Kidney tubule cell (primary cell): Measurements from ENCODE around the gene DOCK2.

Experiments
- DNase-seq: peaks from one replicate; pipeline ENCODE4 v3.0.0-alpha.2; 2018; ENCODE audit warnings: low spot score

DOCK2 gene

DNA sequence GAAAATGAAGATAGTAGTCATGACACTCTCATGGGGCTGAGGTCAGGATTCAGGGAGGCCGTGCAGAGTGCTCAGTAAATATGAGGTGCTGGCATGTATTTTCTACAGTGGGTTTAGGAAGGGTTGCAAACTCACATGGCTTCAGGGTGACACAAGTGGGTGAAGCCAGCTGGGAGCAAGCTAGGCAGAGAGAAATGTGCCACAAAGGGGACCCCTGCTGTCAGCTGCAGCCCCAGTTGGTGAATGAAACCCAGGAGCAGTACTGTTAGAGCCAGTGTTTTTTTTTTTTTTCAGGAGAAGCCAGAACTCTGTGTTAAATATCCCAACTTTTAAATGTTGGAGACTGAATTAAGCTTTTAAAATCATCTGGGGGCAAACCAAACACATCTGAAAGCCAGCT lies 267.9 kb downstream of the DOCK2 start:
- no peak for DNase-seq

- DNase-seq: no peak
Observed at GRCh38 chr5:169906745-169907649, 269.9 kb downstream of the DOCK2 start.

- DNase-seq: no peak
Observed at GRCh38 chr5:169908864-169909263, 271.8 kb downstream of the DOCK2 start.

DNA sequence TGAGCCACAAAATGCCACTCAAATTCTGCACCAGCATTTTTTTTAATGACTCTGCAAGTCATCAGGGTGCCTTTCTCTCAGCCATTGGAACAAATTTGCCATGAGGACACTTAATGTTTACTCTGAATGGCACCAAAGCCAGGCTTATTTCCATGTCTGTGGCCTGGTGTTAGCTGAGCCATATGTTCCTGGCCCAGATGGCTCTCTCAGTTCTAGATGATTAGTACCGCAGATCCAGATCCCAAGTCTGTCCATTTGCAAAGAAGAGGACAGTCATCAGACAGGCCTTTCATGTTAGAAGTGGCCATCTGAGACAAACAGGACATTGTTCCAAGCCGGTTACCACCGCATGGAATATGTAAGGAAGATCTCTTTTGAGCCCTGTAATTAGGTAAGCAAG lies 272.9 kb downstream of the DOCK2 start:
- DNase-seq: no peak

DNA sequence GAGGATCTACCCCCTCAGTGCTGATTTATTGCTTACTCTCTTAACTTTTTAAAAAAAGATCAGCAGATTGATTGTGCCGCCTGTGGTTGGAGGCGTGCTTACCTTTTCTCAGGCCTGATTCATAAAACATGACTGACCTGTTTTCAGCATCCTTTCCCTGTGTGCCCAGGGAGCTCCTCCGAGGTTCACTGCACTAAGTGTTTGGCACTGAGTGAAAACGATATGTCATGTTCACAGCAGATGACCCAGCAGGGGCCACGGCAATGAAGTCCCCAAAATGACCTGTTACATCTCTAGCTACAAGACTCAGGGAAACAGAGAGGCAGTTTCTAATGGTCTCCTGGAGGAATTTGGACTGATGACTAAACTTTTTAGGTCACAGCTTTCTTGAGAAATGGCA lies 273.3 kb downstream of the DOCK2 start:
- peak; percentile 20 for DNase-seq

DNA sequence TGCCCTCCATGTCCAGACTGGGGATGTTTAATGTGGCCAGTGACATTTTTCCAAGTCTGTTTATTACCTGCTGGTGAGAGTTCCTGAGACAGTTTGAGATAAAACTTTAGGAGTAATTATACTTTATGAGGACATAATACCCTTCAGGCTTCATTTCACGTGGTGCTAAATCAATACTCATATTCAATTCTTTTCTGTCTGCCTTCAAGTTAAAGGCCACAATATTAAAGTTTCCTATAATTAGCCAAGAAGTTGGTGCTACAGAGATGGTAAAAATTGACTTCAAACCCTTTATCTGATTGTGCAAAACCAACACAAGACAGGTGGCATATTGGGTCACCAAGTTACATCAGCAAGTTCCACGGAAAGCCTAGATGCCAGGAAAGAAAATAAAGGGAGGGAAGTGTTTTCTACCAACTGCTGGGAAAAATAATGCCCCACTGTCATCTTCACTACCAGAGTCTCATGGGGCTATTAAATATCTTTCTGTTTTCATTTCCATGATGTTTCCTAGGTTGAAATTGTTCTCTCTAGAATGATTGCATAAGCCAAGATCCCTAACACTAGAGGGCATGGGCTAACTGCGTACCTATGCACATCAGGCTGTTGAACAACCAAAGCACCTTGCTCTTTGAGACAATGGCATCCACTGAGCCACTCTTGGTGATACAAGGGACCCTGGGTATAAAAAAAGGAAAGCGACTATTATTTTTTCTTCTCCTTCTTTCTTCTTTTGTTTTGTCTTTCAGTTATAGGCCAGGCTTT lies 274.6 kb downstream of the DOCK2 start:
- DNase-seq: no peak

DNA sequence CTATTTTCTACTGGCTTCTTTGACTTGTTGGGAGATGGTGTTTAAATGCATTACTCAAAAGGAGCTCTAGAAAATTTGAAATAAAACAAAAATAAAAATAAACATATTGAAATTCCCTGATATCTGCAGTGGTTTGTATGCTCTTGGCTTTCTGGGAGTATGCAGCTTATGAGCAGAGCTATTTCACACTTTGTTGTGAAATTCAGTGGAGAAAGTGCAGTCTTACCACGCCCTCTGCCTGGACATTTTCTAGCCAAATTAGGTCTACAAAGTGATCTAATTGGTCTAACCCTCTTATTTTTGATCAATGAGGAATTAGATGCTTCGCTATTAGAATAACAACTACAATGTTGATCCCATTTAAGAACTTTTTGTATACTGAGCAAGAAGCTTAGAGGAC lies 276.4 kb downstream of the DOCK2 start:
- DNase-seq: no peak

- peak; percentile 54 for DNase-seq
Observed at GRCh38 chr5:169914766-169915165, 277.7 kb downstream of the DOCK2 start.

DNA sequence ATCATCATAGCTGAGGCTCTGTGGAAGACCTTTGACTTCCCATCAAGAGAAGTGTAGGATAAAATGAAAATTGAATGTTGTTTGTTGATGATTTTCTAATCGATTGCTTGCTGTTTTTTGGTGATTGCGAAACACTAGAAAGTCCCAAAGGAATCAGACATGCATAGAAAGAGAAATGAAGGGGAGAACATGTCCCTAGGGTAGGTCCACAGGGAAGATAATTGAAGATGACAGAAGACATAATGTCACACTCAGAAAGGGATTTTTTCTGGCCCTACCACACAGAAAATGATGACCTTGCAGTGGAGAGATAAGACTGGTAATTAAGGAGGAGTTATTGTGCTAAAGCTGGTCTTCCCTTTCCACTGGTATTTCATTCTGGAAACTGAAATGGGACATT lies 280.4 kb downstream of the DOCK2 start:
- DNase-seq: no peak

DNA sequence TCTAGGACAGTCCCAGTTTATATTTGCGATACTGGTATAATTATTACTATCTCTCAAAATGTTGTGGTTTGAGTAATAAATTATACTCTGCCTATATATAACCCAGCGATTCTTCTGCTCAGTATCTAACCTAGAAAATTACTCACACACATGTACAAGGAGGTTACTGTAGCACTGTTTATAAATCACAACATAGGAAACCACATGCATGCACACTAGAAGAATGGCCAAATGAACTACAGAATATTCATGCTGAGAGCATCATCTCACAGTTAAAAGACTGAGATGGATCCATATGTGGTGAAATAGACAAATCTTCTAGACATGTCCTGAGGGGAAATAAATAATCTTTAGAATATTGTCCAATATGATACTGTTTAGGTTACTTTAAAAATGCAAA lies 281.2 kb downstream of the DOCK2 start:
- DNase-seq: no peak

DNA sequence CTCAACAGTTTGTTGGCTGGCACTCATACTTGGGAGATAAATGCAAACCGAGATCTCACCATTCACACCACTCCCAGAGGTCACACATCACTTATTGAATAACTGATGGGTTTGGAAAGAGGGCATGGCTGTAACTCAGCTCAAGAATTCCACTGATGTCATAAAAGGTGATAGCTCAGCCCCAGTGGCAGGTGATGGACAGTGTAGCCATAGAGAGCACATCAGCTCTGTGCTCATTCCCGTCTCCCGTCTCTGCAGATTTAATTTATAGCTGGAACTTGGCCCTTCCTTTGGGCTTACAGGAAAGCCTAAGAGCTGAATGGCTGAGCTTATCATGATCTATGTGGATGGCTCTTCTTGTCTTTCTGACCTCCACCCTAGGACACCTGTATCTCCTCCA lies 283.4 kb downstream of the DOCK2 start:
- DNase-seq: no peak

DNA sequence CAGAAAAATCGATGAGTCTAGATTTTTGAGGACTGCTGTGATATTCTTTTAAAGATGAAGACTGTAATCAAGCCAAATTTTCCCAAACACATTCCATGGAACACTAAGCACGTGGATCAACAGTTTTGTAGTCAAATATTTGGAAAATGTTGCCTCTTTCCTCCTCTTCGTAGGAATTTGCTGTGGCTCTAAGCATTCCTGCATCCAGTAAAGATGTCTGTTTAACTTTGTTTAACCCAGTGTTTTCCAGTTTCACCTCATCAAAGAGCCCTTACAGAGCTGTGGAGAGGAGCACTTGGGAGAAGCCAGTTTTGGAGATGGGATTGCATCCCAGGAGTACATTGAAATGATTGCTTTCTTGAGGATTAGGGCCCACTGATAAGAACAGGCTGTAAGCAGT lies 284.3 kb downstream of the DOCK2 start:
- no peak for DNase-seq

DNA sequence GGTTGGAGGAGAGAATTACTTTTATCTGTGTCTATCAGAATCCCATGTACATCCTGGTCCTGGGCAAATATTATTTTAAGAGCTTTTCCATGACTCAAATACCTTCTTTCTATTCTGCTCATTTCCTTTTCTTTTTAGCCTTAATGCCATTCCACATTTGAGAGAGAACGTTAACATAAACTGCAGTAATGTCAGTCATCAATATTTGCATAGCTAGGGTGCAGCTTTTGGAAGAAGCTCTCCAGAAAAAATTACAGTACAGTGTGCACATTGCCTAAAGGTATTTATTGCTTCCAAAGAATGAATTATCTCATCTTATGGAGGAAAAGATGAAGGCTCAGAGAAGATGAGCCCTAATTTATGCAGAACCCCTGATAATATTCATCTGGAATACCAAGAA lies 284.9 kb downstream of the DOCK2 start:
- DNase-seq: no peak

DNA sequence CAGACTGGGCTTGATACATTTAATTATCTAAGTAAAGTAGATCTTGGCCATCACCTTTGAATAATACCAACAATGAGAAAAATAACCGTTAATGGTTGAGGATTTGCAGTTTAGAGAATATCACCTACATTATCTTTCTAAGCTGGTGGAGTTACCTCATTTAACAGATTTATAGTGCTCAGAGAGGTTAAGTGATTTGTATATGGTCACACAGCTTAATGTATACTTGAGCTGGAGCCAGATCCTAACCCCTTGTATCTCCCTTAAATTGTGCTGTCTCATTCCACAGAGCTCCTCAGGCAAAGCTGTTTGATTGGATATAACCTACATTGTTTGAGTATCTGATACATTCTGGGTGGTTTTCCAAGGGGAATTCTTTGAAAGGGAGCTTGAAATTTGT lies 285.4 kb downstream of the DOCK2 start:
- DNase-seq: no peak

GRCh38 chr5:169923988-169924387 lies 286.9 kb downstream of the DOCK2 start:
- no peak for DNase-seq

- DNase-seq: no peak
Observed at GRCh38 chr5:169933127-169933526, 296.1 kb downstream of the DOCK2 start.

GRCh38 chr5:169933616-169934015 lies 296.5 kb downstream of the DOCK2 start:
- no peak for DNase-seq

DNA sequence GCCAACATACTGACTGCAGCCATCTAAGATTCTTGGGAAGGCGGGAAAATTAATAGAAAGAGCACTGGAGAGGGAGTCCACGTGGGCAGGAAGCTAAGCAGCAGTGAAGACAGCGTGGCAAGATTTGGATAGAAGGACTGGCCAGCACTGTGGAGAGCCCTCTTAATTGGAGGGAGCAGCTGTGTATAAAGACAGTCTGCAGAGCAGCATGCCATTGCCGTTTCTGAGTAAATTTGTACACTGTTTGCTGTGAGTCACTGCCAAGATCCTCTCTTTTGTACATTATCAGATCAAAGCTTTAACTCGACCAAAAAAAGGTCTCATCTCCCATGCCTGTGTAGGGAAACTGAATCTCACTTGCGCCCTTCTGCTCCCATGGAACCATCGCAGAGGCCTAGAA lies 297.9 kb downstream of the DOCK2 start:
- DNase-seq: no peak

- no peak for DNase-seq
Observed at GRCh38 chr5:169935762-169936161, 298.7 kb downstream of the DOCK2 start.

DNA sequence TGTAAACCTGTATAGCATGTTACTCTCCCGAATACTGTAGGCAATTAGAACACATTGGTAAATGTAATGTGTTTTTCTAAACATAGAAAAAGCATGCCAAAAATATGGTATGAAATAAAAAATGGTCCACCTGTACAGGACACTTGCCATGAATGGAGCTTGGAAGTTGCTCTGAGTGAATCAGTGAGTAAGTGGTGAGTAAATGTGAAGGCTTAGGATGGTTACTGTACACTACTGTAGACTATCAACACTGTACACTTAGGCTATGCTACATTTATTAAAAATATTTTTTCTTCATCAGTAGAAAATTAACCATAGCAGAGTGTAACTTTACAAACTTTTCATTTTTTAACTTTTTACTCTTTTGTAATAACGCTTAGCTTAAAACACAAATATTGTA lies 301.4 kb downstream of the DOCK2 start:
- no peak for DNase-seq

DNA sequence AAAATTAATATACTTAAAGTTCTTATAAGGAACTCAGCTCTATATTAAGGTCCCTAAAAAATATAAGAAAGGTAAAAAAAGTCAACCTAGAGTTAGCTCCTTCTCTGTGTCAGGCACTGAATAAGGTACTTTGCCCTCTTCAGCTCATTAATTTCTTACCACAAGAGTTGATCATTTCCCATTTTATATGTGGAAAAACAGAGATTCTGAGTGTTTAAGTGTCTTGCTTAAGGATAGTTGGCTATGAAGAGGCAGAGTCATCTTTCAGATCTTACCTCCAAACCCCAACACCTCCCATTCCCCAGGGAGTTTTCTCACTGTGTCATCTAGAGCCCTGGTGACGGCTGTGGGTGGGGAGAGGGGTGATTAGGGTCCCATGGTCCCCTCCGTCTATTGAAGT lies 302.7 kb downstream of the DOCK2 start:
- DNase-seq: peak; percentile 64

GRCh38 chr5:169941542-169941941 lies 304.5 kb downstream of the DOCK2 start:
- DNase-seq: no peak

- no peak for DNase-seq
Observed at GRCh38 chr5:169942181-169942580, 305.1 kb downstream of the DOCK2 start.
